ENCODE measurements around the gene TSC22D1.

Gene TSC22D1

DNA sequence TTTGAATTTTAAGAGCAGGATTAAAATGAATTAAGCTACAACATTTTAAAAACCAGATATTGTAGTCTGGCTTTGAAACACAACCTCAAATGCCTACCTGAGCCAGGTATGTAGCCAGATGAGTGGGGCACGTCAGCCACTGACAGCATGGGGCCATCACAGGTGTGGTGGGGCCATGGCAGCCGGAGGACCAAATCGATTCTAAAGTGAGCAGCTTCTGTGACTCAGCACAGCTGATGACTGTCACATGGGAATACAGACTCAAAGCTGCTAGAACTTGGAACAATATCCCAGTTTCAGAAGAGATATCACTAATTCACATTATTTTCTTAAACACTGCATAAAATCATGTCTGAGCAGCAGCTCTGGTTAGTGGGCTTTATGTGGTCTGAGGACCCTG lies 149.7 kb downstream of the TSC22D1 start:
- no peak for DNase-seq (ENCODE audit: low read depth in 2 of 2)

DNA sequence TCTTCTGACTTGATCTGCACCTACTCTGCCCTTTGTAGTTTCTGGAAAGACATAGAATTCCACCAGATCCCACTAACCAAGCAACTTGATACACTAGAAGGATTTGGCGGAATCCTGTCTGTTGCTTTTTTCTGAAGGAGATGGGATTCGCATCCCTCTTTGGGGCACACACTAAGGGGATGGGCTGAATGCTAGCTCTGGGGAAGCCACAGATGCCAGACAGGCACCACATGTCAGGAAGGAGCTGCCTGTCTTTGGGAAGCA lies 150.4 kb downstream of the TSC22D1 start:
- DNase-seq (ENCODE audit: low read depth in 2 of 2) = no peak

DNA sequence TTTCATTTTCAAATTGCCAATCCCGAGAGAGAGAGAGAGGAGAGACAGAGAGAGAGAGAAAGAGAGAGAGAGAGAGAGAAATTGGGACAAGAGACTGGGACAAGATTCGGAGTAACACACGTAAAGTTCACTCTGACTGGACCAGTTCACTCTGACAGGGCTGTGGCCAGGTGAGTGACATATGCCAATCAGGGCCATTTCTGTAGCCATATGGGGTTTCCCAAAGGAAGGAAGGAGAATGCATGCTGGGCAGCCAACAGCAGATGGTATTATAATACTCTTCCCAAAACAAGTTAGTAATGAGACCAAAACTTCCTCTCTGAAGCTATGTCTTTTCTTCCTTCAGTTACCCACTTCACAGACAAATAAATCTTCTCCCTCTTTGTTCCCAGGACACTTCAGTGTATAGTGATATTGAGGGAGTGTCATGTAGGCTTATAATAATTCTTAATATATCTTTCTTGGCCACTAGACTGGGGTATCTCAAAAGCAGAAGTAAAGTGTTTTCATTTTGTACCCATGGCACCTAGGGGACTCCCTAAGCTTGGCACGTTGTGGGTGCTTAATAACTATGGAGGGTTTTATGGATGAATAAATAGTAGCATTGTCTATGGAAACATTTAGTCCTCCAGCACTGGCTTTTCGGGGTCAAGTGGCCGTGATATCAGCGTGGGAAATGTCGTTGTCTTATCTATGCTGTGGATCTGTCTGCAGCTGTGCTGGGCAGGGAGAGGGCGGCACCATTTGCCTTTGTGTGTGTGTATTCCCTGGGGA lies 150.9 kb downstream of the TSC22D1 start:
- no peak for DNase-seq (ENCODE audit: low read depth in 2 of 2)

DNA sequence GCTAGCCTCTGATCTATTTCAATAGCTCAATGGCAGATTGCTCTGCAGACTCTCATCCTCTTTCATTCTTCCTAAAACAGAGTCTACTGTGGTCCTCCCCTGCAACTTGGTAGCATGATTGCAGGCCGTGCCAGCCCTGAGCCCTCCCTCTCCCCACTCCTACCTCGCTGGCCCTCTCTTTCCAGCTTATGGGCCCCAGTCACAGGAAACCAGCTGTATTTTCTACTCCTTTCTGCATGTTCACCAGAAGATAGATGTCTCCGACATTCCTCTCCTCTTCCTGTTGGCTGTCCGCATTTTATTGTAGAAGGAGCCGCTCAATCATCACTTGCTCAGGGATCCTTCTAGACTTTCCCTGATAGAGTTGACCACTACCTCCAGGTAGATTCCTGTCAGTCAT lies 152.3 kb downstream of the TSC22D1 start:
- DNase-seq (ENCODE audit: low read depth in 2 of 2) = no peak

DNA sequence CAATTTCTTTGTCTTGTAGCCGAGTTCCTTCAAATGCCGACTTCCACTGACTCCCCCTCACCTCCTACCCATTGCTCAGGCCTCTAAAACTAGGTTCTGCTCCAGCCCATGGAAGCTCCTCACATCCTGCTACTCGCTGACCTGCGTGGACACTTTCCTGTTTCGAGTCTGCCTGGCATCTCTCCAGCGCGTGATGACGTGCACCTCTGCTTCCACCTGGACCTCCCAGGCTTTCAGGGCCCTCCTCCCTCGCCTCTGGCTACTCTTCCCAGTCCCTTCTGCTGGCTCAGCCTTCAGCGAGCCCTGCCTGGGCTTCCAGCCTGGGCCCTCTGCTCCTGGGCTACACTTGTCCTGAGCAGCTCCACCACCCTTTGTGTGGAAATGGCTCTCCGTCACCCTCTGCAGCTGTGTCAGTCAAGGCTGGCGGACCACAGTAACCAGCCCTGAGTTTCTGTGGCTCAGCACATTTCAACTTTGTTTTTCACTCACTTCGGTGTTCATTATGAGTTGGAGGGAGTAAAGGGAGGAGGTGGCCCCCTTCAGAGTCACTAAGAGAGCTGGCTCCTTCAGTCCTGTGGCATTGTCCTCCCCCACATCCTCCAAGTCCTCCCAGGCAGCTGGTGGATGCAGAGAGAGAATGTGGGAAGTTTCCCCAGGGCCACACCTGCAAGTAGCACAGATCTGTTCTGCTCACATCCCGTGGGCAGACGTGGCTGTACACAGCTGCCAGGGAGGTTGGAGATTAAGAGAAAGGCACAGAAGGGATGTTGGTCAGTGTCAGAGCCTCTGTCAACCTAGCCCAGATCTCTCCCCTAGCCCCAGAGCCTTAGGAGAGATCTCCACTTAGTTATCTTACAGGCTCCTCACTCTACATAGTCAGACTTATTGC lies 153.1 kb downstream of the TSC22D1 start:
- no peak for DNase-seq (ENCODE audit: low read depth in 2 of 2)

DNA sequence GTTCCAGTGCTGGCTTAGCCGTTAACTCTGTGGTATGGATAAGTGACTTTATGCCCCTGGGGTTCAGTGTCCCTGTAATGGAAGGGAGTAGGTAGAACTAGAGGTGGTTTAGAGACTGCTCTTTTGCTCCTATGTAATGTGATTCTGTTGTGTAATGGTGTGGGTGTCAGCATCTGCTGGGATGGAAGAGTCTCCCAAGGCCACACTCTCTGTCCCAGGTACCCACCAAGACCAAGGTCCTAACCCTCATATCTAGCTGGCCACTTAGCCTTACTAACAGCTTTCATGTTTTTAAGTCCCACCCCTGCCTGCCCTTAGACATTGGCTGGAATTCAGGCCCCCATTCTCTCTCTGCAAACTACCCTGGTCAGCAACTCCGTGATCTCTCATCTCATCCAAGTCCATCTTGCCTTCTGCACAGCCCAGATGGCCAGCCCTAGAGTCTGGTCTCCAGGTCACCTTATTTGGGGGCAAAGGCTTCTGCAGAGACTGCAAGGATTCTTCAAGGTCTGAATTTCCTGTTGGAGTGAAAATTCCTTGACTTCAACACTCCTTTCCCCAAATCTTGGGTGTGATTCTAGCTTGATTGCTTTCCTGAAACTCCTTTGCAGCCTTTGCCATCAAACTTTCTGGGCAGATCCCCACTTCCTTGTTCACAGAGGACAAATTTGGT lies 154.1 kb downstream of the TSC22D1 start:
- no peak for DNase-seq (ENCODE audit: low read depth in 2 of 2)

DNA sequence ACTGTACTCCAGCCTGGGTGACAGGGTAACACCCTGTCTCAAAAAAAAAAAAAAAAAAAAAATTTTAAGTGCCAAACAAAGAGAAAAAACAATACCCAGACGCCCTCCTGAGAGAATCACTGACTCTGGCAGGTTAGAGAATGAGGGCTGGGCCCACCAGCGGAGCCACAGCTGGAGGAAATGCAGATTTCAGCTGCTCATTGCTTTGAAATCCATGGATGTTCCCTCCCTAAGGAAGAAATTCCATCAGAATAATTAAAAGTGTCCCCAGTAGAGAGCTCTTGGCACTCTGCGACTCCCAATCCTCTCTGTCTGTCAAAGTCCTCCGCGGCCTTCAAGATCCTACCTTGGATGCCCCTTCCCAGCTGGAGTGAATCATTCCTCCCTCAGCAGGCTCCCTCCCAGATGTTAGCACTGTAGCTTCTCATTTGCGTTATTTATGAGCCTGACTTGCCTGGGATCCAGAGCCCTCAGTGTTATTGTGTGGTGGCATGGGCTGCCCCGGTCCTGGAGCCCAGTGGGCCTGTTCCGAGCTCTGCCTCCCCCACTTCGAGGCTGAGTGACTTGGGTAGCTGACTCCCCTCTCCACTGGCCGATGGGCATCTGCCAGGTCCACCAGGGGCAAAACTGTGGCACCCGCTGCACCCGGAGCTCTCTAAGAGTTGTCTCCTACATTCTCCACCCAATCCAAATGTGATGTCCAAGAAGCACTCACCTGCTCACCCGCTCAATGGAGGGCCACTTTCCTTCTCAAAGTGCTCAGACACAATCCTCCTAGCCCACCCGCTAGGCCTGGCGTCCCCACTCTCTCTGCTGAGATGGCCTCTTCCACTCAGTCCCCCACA lies 155.5 kb downstream of the TSC22D1 start:
- DNase-seq (ENCODE audit: low read depth in 2 of 2) = no peak

DNA sequence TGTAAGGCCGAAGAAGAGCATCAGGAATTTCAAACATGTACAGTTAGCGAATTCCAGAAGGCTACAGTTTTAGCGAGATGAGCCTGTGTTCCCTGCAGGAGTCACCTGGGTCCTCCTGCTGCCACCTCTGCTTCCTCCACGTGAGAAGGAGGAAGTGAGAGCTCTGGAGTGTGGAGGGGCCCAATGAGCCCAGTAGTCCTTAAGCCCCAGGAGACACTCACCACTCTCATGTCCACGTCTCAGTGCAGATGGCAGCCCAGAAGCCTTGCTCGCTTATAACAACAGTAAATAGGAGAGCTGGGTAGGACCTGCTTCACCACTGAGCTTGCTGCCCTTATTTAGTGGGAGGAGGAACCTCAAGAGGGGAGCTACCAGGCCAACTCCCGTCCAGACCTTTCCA lies 158.3 kb downstream of the TSC22D1 start:
- DNase-seq (ENCODE audit: low read depth in 2 of 2) = no peak

DNA sequence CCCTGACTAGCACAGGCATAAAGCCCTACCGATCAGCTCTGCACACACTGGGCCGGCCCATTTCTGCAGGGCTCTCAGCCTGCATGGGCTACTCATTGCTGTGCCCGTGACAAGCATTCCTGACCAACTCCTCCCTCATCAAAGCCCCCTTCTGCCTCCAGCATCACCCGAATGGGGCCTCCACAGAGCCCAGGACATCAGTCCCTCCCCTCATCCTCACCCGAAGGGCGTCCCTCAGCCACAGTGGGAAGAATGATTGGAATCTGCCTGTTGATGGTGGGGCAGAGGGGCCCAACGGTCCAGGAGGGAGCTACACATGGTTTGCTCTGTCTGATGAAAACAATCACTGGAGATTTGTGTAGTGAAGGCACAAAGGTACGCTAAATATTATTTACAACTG lies 158.7 kb downstream of the TSC22D1 start:
- DNase-seq (ENCODE audit: low read depth in 2 of 2) = no peak

DNA sequence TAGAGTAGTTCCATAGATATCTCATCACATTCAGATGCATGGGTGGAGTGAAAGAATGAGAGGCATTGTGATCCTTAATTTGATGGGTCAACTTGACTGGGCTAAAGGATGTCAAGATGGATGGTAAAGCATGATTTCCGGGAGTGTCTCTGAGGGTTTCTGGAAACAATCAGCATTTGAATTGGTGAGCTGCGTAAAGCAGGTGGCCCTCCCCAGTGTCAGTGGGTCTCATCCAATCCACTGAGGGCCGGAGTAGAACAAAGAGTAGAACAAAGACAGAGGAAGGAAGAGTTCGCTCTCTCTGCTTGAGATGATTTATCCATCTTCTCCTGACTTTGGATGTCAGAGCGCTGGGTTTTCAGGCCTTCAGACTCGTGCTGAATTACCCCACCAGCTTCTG lies 159.4 kb downstream of the TSC22D1 start:
- no peak for DNase-seq (ENCODE audit: low read depth in 2 of 2)

DNA sequence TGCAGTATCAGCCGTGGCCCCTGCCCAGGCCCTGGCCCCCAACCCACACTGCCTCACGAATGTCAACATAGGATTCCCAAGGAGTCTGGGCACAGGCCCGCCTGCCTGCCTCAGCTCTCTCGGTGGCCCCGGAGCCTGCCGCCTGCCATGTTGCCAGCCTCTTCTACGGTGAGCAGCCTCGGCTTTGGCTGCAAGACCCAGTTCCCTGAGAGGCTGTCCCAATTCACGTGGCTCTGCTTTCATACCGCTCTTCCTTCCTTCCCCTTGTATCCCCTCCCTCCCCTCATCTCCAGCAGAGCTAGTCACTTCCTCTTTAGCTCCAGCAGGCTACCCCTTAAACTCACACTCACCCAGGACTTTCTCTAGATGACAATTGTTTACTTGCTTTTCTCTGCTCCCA lies 159.8 kb downstream of the TSC22D1 start:
- no peak for DNase-seq (ENCODE audit: low read depth in 2 of 2)

DNA sequence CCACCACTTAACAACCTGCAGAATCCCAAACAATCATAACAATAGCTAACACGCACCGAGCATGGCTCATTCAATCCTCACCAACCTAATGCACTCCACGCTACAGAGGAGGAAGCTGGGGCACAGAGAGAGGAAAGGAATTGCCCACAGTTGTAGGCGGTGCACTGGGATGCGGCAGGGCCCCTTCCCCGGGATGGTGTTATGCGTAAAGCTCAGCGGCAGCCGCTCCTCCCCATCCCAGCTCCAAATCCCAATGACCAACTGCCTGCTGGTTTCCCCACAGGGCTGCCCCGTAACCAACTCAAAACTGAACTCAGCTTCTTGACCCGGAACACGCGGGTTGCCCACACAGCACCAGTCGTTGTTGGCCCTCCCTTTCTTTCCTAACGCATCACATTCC lies 160.3 kb downstream of the TSC22D1 start:
- DNase-seq (ENCODE audit: low read depth in 2 of 2) = no peak

DNA sequence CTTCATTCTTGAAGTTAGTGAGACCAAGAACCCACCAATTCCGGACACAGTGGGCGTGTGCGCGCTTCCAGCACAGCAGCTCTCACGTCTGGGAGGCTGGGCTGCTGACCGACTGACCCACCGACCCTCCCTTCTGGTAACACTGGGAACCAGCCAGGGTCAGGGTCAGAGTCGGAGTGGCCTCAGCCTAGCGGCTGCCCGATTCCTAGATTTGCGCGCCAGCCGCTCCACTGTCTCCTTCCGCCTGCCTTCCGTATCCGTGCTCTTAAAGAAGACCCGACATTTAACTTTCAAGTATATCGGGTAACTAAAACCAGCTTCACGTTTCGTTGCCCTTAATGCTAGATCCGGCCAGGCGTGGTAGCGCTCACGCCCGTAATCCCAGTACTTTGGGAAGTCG lies 161.4 kb downstream of the TSC22D1 start:
- DNase-seq (ENCODE audit: low read depth in 2 of 2) = no peak

DNA sequence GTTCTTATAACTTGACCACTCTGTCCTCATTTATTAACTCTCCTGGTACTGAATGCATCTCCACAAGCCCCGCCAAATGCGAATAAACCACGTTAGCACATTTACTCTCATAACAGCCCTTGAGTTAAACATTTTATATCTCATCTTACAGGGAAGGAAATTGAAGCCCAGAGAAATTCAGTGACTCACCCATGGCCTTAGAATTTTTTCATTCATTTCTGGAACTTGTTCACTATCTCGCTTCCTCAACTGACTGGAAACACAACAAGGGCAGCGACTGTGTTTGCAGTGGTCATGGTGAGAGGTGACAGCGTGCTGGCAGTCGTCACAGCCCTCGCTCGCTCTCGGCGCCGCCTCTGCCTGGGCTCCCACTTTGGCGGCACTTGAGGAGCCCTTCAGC lies 163.0 kb downstream of the TSC22D1 start:
- DNase-seq (ENCODE audit: low read depth in 2 of 2) = no peak

DNA sequence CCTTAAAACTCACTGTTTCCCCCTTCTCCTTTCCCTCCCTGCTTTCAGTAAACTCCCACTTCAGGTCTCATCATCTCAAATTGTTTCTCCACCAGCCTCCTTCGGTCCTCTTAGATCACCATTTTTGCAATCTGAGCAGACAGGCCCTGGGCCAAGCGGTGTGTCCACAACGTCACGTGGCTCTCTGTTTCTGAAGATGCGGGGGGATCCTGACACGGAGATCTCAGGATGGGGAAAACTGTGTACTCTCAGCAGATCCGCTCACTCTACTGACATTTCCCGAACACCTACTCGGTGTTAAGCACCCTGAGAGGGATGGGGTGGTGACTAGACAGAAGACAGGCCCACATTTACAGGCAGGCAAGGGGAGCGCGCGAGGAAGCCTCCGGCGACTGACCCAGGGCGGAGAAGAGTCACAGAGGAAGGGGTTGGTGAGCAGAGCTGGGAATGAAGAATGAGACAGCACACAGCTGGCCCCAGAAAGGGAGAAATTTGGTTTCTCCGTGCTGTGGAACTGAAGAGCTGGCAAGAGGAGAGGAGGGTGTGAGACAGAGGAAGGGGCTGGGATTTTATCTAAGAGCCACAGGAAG lies 163.7 kb downstream of the TSC22D1 start:
- DNase-seq (ENCODE audit: low read depth in 2 of 2) = no peak

DNA sequence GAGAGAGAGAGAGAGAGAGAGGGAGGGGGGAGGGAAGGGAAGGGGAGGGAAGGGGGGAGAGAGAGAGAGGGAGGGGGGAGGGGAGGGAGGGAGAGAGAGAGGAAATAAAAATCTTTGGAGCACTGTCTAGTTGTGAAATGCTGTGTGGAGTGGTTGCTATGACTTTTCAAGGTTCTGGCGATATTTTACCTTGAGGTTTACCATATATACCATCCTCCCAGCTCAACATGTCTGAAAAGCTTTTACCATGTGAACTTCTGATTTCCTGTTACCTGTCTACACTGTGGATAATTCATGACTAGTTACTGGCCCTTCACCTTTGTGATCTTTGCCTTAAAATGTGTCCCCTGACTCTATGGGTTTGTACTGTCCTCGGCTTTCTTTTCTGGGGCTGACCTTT lies 164.3 kb downstream of the TSC22D1 start:
- DNase-seq (ENCODE audit: low read depth in 2 of 2) = no peak

DNA sequence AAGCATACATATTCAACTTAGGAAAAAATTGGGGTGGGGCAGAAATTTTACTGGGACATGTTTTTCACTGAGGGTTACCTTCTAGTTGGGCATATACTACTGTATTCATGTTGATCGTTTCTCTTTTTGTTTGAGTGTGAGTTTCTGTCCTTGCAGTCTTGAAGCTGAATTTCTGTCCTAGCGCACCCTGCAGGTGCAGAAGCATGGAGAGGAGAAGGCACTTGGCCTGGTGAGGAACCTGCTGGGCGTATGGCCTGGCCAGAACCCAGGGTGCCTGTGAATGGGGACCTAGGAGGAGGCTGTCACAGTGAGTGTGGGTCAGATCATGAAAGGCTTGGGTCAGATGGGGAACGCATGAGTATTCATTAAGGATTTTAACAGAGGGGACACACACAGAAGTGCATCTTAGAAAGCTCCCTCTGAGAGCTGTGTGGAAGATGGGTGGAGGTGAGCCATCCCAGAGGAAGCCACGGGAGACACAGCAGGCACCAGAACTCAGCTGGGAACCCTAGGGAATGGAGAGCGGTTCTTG lies 165.7 kb downstream of the TSC22D1 start:
- DNase-seq (ENCODE audit: low read depth in 2 of 2) = no peak

DNA sequence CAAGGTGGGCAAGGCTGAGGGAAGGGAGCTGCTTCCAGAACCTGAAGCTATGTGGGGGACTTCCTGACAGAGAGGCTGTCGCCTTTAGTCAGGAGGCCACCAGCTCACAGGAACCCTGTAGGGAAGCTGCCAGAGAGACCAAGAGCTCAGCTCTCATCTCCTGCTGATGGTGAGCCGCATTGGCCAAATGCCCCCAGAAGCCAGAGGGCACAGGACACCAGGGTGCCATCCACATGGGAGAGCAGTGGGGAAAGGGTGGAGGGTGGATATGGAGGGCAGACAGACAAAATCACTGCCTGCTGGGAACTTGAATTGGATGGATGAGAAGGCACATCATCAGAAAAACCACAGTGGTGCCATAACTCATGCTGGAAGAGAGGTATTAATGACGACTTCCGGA lies 166.5 kb downstream of the TSC22D1 start:
- DNase-seq (ENCODE audit: low read depth in 2 of 2) = no peak

DNA sequence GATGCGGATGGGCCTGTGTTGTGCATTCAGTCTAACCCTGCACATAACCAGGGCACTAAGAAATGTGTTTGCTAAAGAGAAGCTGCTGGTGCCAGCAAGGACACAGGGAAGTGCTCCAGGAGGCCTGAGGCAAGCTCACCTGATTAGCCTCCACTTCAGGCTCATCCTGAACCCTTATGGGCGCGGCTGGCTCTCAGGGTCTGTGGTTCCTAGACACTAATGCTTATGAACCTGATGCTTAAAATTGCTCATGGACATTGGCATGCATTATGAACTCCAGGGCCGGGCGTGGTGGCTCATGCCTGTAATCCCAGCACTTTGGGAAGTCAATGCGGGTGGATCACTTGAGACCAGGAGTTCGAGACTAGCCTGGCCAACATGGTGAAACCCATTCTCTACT lies 168.2 kb downstream of the TSC22D1 start:
- DNase-seq (ENCODE audit: low read depth in 2 of 2) = no peak

DNA sequence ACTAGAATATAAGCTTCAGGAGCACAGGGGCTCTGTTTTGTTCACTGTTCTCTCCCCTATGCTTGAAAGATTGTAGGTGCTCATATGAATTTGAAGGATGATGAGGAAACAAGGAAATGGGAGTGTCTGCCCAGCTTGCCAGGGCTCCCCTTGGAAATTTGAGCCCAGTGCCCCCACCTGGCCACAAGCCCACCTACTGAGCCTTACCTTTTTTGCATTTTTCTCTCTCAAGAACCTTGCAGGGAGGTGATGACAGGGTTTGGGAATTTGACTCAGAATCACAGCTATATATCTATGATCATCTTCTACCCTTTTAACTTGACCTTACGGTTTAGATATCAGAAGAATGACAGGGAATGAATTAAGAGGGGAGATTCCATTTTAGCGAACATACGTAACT lies 168.8 kb downstream of the TSC22D1 start:
- no peak for DNase-seq (ENCODE audit: low read depth in 2 of 2)

DNA sequence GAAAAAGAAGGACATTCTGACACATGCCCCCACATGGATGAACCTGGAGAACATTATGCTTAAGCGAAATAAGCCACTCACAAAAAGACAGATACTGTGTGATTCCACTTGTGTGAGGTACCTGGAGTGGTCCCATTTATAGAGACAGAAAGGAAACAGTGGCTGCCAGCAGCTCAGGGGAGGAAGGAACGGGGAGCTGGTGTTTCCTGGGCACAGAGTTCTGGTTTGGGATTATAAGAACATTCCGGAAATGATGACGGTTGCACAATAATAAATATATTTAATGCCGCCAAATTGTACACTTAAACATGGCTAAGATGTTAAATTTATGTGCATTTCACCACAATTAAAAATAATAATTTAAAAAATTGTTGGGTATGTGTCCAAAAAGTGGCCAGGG lies 169.5 kb downstream of the TSC22D1 start:
- DNase-seq (ENCODE audit: low read depth in 2 of 2) = no peak
